ENCODE data around the gene CDCP2.

The CDCP2 gene

GRCh38 chr1:54152696-54153095, at the start of gene CDCP2:
Gene CDCP2 (minus strand): TSS chr1:54153000. CDS start chr1:54152922, 78 bp downstream.
- CTCF ChIA-PET, result no interaction called here
- no peak within 1 kb of the TSS for H3K4me3 ChIP-seq (ENCODE audit: low read depth, low read length)
- POLR2A ChIA-PET, result no interaction called here
- no peak for DNase-seq (ENCODE audit: low read depth, low spot score)
- no peak for TF ChIP-seq CTCF (IDR thresholded peaks at IDR 0.05; ENCODE audit: insufficient read depth, low read length, missing control alignments)

GRCh38 chr1:54200519-54200997, 47.8 kb upstream of the CDCP2 start:
- ChIA-PET CTCF (interaction anchor here (1.1 to 2.8 kb wide), 9 partner anchors 11 to 289 kb away, joined by 3 to 12 read pairs (median 6); no protein-coding TSS in a partner anchor), POLR2A (interaction anchor here (1.0 to 1.6 kb wide), 3 partner anchors 47 to 207 kb away, joined by 3 to 6 read pairs (median 3); no protein-coding TSS in a partner anchor)
- no peak for TF ChIP-seq CTCF (IDR thresholded peaks at IDR 0.05; ENCODE audit: insufficient read depth, low read length, missing control alignments)
- H3K4me3 ChIP-seq (ENCODE audit: low read depth, low read length), result peak overlapping the region; percentile 95
- DNase-seq (ENCODE audit: low read depth, low spot score), result no peak

GRCh38 chr1:54199765-54200518, 47.1 kb upstream of the CDCP2 start, which contains the start of the genes CYB5RL and MRPL37:
Gene CYB5RL (minus strand): TSS chr1:54200030. CDS start chr1:54195616, 4,414 bp downstream.
Gene MRPL37 (plus strand): TSS chr1:54200167. CDS start chr1:54200244, 77 bp downstream.
- ChIA-PET CTCF (interaction anchor here (1.0 to 2.8 kb wide), 7 partner anchors 18 to 290 kb away, joined by 3 to 12 read pairs (median 6); no protein-coding TSS in a partner anchor), POLR2A (interaction anchor here (0.6 to 1.6 kb wide), 6 partner anchors 29 to 208 kb away, joined by 3 to 6 read pairs (median 3); no protein-coding TSS in a partner anchor)
- DNase-seq (ENCODE audit: low read depth, low spot score), result peak; percentile 78
- H3K4me3 ChIP-seq (ENCODE audit: low read depth, low read length), result peak within 1 kb of the TSS; percentile 95
- TF ChIP-seq CTCF (IDR thresholded peaks at IDR 0.05; ENCODE audit: insufficient read depth, low read length, missing control alignments), result no peak

- POLR2A ChIA-PET, result interaction anchor here (0.6 to 1.6 kb wide), 4 partner anchors 46 to 81 kb away, joined by 3 to 6 read pairs (median 3); no protein-coding TSS in a partner anchor
- CTCF ChIA-PET, result interaction anchor here (0.9 to 2.8 kb wide), 9 partner anchors 13 to 290 kb away, joined by 3 to 12 read pairs (median 4); no protein-coding TSS in a partner anchor
- no peak for TF ChIP-seq CTCF (IDR thresholded peaks at IDR 0.05; ENCODE audit: insufficient read depth, low read length, missing control alignments)
- no peak for DNase-seq (ENCODE audit: low read depth, low spot score)
- H3K4me3 ChIP-seq (ENCODE audit: low read depth, low read length), result peak overlapping the region; percentile 95
These were observed 46.5 kb upstream of the CDCP2 start for GRCh38 chr1:54199151-54199764.

- DNase-seq (ENCODE audit: low read depth, low spot score), result no peak
- H3K4me3 ChIP-seq (ENCODE audit: low read depth, low read length), result no peak overlapping the region
- ChIA-PET CTCF (interaction anchor here (1.5 kb wide), 1 partner anchor 296 kb away, joined by 3 read pairs; no protein-coding TSS in a partner anchor), POLR2A (interaction anchor here (0.7 kb wide), 1 partner anchor 13 kb away, joined by 3 read pairs; no protein-coding TSS in a partner anchor)
- TF ChIP-seq CTCF (IDR thresholded peaks at IDR 0.05; ENCODE audit: insufficient read depth, low read length, missing control alignments), result no peak
These were observed 40.7 kb upstream of the CDCP2 start for GRCh38 chr1:54193453-54193852.
